DLD1 (cell line): ENCODE data around the gene ZKSCAN5.
"Not testable (repeated sequence)": the region's sequence is repeated elsewhere in the genome, so short reads cannot be mapped to it uniquely, and the experiment has no call there.

ENCODE experiments used
- in situ Hi-C: cut with HindIII; loops from 2 replicates; pipeline ENCODE4 v1.10.0; 2017; ENCODE audit warnings: low sequenced_read_pairs

Gene ZKSCAN5

GRCh38 chr7:99580778-99581332 lies 76.4 kb downstream of the ZKSCAN5 start:
- in situ Hi-C loops = not testable (repeated sequence)
